SK-N-SH treated with all-trans-retinoic acid at 6 μM for 48 hours (cell line): Measurements from ENCODE around the gene PSMD8.
A peak's percentile ranks its signal among the peaks of the same experiment; 100 is the strongest.

Experiments used
- ATAC-seq: fragments of 200-7000 bp; cut with Tn5 transposase; 3 replicates; pipeline ENCODE4 v1.9.1; 2020; ENCODE audit warnings: mild to moderate bottlenecking, moderate library complexity
- BACH2 ChIP-seq: fragments of 250-450 bp; sonication (Bioruptor Pico); IDR thresholded peaks from 2 replicates; pipeline ENCODE4 v1.9.0; 2021; ENCODE audit warnings: mild to moderate bottlenecking, borderline replicate concordance
- CSDC2 ChIP-seq: fragments of 250-450 bp; sonication (Bioruptor Pico); IDR thresholded peaks from 2 replicates; pipeline ENCODE4 v1.5.0; 2020; ENCODE audit warnings: mild to moderate bottlenecking, moderate library complexity
- ESRRG ChIP-seq: fragments of 250-450 bp; sonication (Bioruptor Pico); IDR thresholded peaks from 2 replicates; pipeline ENCODE4 v1.6.1; 2021; ENCODE audit warnings: mild to moderate bottlenecking
- GLIS3 ChIP-seq: fragments of 250-450 bp; sonication (Bioruptor Pico); IDR thresholded peaks from 2 replicates; pipeline ENCODE4 v1.5.0; 2020; ENCODE audit warnings: mild to moderate bottlenecking, moderate library complexity
- ISL1 ChIP-seq: fragments of 250-450 bp; sonication (Bioruptor Pico); IDR thresholded peaks from 2 replicates; pipeline ENCODE4 v2.1.2; 2022; ENCODE audit warnings: mild to moderate bottlenecking, moderate library complexity
- OSR1 ChIP-seq: fragments of 250-450 bp; sonication (Bioruptor Pico); IDR thresholded peaks from 2 replicates; pipeline ENCODE4 v1.8.0; 2022; ENCODE audit warnings: moderate library complexity, mild to moderate bottlenecking, inconsistent platforms
- PPARA ChIP-seq: fragments of 250-450 bp; sonication (Bioruptor Pico); IDR thresholded peaks from 2 replicates; pipeline ENCODE4 v1.5.0; 2020; ENCODE audit warnings: mild to moderate bottlenecking, borderline replicate concordance
- RARB ChIP-seq: fragments of 250-450 bp; sonication (Bioruptor Pico); IDR thresholded peaks from 2 replicates; pipeline ENCODE4 v1.8.0; 2021; ENCODE audit warnings: mild to moderate bottlenecking, moderate library complexity
- SNAI2 ChIP-seq: fragments of 250-450 bp; sonication (Bioruptor Pico); IDR thresholded peaks from 2 replicates; pipeline ENCODE4 v1.5.0; 2020; ENCODE audit warnings: mild to moderate bottlenecking, moderate library complexity
- TCF4 ChIP-seq: fragments of 250-450 bp; sonication (Bioruptor Pico); IDR thresholded peaks from 2 replicates; pipeline ENCODE4 v1.8.0; 2021; ENCODE audit warnings: mild to moderate bottlenecking, moderate library complexity, borderline replicate concordance
- TOX ChIP-seq: fragments of 250-450 bp; sonication (Bioruptor Pico); IDR thresholded peaks from 2 replicates; pipeline ENCODE4 v1.8.0; 2021; ENCODE audit warnings: mild to moderate bottlenecking, moderate library complexity, borderline replicate concordance
- ZC3H10 ChIP-seq: fragments of 250-450 bp; sonication (Bioruptor Pico); IDR thresholded peaks from 2 replicates; pipeline ENCODE4 v1.5.1; 2021; ENCODE audit warnings: mild to moderate bottlenecking, moderate library complexity
- ZFP30 ChIP-seq: fragments of 450-650 bp; formaldehyde crosslinking; IDR thresholded peaks from 2 replicates; pipeline ENCODE4 v1.5.0; 2022; ENCODE audit warnings: mild to moderate bottlenecking, moderate library complexity
- ZNF565 ChIP-seq: fragments of 450-650 bp; formaldehyde crosslinking; conservative IDR thresholded peaks from 2 replicates; pipeline ENCODE4 v1.5.0; 2020; ENCODE audit warnings: low read depth, mild to moderate bottlenecking, moderate library complexity
- ZNF70 ChIP-seq: fragments of 450-650 bp; formaldehyde crosslinking; IDR thresholded peaks from 2 replicates; pipeline ENCODE4 v1.5.0; 2020; ENCODE audit warnings: mild to moderate bottlenecking, moderate library complexity
- ZNF8 ChIP-seq: fragments of 450-650 bp; formaldehyde crosslinking; IDR thresholded peaks from 2 replicates; pipeline ENCODE4 v1.5.0; 2020; ENCODE audit warnings: mild to moderate bottlenecking, moderate library complexity
- TF ChIP-seq, protein P1 (sequence below): fragments of 250-450 bp; sonication (Bioruptor Pico); IDR thresholded peaks from 2 replicates; pipeline ENCODE4 v1.8.0; 2020; ENCODE audit warnings: mild to moderate bottlenecking, moderate library complexity, borderline replicate concordance
- TF ChIP-seq, protein P2 (sequence below): fragments of 250-450 bp; sonication (Bioruptor Pico); IDR thresholded peaks from 2 replicates; pipeline ENCODE4 v1.5.1; 2020; ENCODE audit warnings: low read depth, mild to moderate bottlenecking, moderate library complexity
- TF ChIP-seq, protein P3 (sequence below): fragments of 250-450 bp; sonication (Bioruptor Pico); IDR thresholded peaks from 2 replicates; pipeline ENCODE4 v1.5.0; 2020; ENCODE audit warnings: mild to moderate bottlenecking, moderate library complexity
- TF ChIP-seq, protein P4 (sequence below): fragments of 250-450 bp; sonication (Bioruptor Pico); IDR thresholded peaks from 2 replicates; pipeline ENCODE4 v1.5.1; 2021; ENCODE audit warnings: mild to moderate bottlenecking, moderate library complexity
- TF ChIP-seq, protein P5 (sequence below): fragments of 250-450 bp; sonication (Bioruptor Pico); IDR thresholded peaks from 2 replicates; pipeline ENCODE4 v1.8.0; 2021; ENCODE audit warnings: low read depth, mild to moderate bottlenecking, moderate library complexity, borderline replicate concordance

Gene PSMD8

DNA sequence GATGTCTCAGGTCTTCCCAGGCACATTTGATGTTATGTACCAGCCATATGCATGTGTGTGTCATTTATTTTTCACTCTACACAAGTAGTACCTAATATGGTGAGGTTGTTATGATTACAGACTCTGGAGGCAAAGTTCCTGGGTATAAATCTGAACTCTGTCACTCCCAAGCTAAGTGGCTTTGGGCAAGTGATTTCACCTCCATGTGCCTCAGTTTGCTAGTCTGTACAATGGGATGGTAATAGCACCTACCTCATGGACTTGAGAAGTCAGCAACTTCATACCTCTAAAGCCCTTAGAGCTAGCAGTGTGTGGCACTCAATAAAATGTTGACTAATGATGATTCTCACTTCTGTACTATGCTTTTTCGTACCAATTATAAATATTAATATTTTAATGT lies 42.6 kb upstream of the PSMD8 start:
- TF ChIP-seq OSR1 (CRISPR knock-in tag) (no peak), ISL1 (no peak)
- ATAC-seq: no peak

DNA sequence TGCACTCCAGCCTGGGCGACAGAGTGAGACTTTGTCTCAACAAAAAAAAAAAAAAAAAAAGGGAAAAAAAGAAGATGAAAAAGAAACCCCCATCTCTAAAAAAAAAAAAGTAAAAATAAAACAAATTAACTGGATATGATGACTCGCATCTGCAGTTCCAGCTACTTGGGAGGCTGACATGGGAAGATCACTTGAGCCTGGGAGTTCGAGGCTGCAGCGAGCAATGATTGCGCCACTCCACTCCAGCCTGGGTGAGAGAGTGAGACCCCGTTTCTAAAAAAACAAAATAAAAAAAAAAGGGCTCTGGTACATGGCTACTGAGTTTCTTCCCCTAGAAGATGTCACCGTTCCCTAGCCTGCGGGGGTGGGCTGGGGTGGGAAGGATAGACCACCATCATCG lies 41.1 kb upstream of the PSMD8 start:
- ATAC-seq: no peak
- TF ChIP-seq SNAI2 (CRISPR knock-in tag): no peak
- no peak for TF ChIP-seq BACH2
- TF ChIP-seq, protein P1, sequence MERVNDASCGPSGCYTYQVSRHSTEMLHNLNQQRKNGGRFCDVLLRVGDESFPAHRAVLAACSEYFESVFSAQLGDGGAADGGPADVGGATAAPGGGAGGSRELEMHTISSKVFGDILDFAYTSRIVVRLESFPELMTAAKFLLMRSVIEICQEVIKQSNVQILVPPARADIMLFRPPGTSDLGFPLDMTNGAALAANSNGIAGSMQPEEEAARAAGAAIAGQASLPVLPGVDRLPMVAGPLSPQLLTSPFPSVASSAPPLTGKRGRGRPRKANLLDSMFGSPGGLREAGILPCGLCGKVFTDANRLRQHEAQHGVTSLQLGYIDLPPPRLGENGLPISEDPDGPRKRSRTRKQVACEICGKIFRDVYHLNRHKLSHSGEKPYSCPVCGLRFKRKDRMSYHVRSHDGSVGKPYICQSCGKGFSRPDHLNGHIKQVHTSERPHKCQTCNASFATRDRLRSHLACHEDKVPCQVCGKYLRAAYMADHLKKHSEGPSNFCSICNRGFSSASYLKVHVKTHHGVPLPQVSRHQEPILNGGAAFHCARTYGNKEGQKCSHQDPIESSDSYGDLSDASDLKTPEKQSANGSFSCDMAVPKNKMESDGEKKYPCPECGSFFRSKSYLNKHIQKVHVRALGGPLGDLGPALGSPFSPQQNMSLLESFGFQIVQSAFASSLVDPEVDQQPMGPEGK (CRISPR knock-in tag): no peak
- no peak for TF ChIP-seq TOX (CRISPR knock-in tag)
- TF ChIP-seq GLIS3 (CRISPR knock-in tag): no peak
- TF ChIP-seq, protein P2, sequence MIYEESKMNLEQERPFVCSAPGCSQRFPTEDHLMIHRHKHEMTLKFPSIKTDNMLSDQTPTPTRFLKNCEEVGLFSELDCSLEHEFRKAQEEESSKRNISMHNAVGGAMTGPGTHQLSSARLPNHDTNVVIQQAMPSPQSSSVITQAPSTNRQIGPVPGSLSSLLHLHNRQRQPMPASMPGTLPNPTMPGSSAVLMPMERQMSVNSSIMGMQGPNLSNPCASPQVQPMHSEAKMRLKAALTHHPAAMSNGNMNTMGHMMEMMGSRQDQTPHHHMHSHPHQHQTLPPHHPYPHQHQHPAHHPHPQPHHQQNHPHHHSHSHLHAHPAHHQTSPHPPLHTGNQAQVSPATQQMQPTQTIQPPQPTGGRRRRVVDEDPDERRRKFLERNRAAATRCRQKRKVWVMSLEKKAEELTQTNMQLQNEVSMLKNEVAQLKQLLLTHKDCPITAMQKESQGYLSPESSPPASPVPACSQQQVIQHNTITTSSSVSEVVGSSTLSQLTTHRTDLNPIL: no peak
- TF ChIP-seq, protein P3, sequence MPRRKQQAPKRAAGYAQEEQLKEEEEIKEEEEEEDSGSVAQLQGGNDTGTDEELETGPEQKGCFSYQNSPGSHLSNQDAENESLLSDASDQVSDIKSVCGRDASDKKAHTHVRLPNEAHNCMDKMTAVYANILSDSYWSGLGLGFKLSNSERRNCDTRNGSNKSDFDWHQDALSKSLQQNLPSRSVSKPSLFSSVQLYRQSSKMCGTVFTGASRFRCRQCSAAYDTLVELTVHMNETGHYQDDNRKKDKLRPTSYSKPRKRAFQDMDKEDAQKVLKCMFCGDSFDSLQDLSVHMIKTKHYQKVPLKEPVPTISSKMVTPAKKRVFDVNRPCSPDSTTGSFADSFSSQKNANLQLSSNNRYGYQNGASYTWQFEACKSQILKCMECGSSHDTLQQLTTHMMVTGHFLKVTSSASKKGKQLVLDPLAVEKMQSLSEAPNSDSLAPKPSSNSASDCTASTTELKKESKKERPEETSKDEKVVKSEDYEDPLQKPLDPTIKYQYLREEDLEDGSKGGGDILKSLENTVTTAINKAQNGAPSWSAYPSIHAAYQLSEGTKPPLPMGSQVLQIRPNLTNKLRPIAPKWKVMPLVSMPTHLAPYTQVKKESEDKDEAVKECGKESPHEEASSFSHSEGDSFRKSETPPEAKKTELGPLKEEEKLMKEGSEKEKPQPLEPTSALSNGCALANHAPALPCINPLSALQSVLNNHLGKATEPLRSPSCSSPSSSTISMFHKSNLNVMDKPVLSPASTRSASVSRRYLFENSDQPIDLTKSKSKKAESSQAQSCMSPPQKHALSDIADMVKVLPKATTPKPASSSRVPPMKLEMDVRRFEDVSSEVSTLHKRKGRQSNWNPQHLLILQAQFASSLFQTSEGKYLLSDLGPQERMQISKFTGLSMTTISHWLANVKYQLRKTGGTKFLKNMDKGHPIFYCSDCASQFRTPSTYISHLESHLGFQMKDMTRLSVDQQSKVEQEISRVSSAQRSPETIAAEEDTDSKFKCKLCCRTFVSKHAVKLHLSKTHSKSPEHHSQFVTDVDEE (CRISPR knock-in tag): no peak
- TF ChIP-seq ZNF70 (CRISPR knock-in tag): no peak
- TF ChIP-seq, protein P4, sequence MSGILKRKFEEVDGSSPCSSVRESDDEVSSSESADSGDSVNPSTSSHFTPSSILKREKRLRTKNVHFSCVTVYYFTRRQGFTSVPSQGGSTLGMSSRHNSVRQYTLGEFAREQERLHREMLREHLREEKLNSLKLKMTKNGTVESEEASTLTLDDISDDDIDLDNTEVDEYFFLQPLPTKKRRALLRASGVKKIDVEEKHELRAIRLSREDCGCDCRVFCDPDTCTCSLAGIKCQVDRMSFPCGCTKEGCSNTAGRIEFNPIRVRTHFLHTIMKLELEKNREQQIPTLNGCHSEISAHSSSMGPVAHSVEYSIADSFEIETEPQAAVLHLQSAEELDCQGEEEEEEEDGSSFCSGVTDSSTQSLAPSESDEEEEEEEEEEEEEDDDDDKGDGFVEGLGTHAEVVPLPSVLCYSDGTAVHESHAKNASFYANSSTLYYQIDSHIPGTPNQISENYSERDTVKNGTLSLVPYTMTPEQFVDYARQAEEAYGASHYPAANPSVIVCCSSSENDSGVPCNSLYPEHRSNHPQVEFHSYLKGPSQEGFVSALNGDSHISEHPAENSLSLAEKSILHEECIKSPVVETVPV (CRISPR knock-in tag): no peak
- TF ChIP-seq ISL1: no peak
- no peak for TF ChIP-seq PPARA (CRISPR knock-in tag)
- no peak for TF ChIP-seq ZFP30 (CRISPR knock-in tag)
- TF ChIP-seq ZNF565: no peak
- TF ChIP-seq ESRRG (CRISPR knock-in tag): no peak

DNA sequence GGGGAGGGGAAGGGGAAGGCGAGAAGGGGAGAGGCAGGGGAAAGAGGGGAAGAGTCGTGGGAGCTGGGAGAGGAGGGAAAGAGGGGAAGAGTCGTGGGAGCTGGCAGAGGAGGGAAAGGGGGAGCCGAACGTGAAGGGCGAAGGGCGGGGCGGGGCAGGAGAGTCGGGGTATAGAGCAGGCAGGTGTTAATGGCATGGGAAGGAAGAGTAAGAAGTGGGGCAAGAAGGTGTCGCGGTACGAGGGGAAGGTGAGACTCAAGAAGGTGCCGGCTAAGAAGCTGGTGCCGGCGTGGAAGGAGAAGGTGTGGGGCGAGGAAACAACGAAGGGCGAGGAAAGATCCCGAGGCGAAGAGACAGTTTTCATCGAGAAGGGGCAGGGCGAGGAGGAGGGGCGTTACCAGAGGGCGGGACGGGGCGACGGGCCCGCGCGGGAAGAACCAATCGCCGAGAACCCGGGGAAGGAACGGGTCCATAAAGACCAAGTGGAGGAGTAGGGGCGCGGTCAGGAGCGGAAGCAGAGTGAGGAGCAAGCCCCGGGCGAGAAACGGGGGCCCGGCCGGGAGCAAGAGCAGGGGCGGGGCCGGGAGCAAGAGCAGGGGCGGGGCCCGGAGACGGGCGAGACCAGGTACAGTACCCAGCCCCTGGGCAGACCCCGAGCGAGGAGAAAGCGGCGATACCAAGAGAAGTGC lies 38.3 kb upstream of the PSMD8 start:
- peak; percentile 91 for ATAC-seq
- TF ChIP-seq PPARA (CRISPR knock-in tag) (no peak), ZNF70 (CRISPR knock-in tag) (peak; percentile 56; the same call in 1 of the 2 replicates), ZNF8 (CRISPR knock-in tag) (no peak)

DNA sequence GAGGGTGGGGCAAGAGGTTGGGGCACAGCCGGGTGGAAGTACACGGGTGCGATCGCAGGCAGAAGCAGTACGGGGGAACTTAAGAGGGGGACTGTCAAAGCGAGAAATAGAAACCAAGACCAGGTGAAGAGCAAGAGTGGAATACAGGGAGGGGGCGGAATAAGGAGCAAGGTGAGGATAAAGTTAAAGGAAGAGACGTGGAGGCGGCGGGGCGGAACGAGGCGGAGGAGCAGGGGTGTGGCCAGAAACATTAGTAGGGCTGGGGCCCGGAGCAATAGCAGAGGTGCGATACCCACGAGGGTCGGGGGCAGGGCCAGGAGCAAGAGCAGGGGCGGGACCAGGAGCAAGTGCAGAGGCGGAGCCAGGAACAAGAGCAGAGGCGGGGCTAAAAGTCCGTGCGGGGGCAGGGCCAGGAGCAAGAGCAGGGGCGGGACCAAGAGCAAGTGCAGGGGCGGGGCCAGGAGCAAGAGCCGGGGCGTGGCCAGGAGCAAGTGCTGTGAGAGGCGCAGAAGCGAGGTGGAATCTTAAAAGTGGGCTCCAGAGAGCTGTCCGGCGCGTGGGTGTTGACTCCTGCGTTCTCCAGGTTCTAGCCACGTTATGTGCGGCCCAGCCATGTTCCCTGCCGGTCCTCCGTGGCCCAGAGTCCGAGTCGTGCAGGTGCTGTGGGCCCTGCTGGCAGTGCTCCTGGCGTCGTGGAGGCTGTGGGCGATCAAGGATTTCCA lies 37.6 kb upstream of the PSMD8 start:
- ATAC-seq: peak; percentile 70
- no peak for TF ChIP-seq ISL1
- no peak for TF ChIP-seq ESRRG (CRISPR knock-in tag)
- no peak for TF ChIP-seq CSDC2 (CRISPR knock-in tag)
- TF ChIP-seq, protein P1 (CRISPR knock-in tag): no peak
- no peak for TF ChIP-seq ZNF70 (CRISPR knock-in tag)
- TF ChIP-seq, protein P5, sequence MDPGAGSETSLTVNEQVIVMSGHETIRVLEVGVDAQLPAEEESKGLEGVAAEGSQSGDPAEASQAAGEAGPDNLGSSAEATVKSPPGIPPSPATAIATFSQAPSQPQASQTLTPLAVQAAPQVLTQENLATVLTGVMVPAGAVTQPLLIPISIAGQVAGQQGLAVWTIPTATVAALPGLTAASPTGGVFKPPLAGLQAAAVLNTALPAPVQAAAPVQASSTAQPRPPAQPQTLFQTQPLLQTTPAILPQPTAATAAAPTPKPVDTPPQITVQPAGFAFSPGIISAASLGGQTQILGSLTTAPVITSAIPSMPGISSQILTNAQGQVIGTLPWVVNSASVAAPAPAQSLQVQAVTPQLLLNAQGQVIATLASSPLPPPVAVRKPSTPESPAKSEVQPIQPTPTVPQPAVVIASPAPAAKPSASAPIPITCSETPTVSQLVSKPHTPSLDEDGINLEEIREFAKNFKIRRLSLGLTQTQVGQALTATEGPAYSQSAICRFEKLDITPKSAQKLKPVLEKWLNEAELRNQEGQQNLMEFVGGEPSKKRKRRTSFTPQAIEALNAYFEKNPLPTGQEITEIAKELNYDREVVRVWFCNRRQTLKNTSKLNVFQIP (CRISPR knock-in tag): no peak
- TF ChIP-seq OSR1 (CRISPR knock-in tag): no peak
- TF ChIP-seq TCF4 (CRISPR knock-in tag): no peak
- TF ChIP-seq RARB (CRISPR knock-in tag): no peak
- TF ChIP-seq ZC3H10: no peak
- TF ChIP-seq ZNF565: no peak
- TF ChIP-seq ZNF8 (CRISPR knock-in tag): no peak
- TF ChIP-seq GLIS3 (CRISPR knock-in tag): no peak
- TF ChIP-seq ZFP30 (CRISPR knock-in tag): no peak
- TF ChIP-seq TOX (CRISPR knock-in tag): no peak
